HPDE6-E6E7 (cell line): Measurements from ENCODE around the gene PGAM1.
"Not testable (repeated sequence)": the region's sequence is repeated elsewhere in the genome, so short reads cannot be mapped to it uniquely, and the experiment has no call there.

Experiments used
- DNase-seq: peaks from one replicate; pipeline ENCODE4 v3.0.0; 2011; ENCODE audit warnings: missing footprints; ENCODE audit errors: extremely low spot score

The PGAM1 gene

GRCh38 chr10:97456686-97457065 is 30.7 kb downstream of the PGAM1 start:
- DNase-seq: no peak

- no peak for DNase-seq
Measured at GRCh38 chr10:97459111-97459510, 33.1 kb downstream of the PGAM1 start.

GRCh38 chr10:97459933-97460332 is 33.9 kb downstream of the PGAM1 start:
- DNase-seq: no peak

- DNase-seq: no peak
Measured at GRCh38 chr10:97462309-97462708, 36.3 kb downstream of the PGAM1 start.

GRCh38 chr10:97463363-97464132 is 37.6 kb downstream of the PGAM1 start:
- DNase-seq: peak; percentile 61

- no peak for DNase-seq
Measured at GRCh38 chr10:97464226-97464625, 38.2 kb downstream of the PGAM1 start.

GRCh38 chr10:97465982-97466381 is 40.0 kb downstream of the PGAM1 start:
- no peak for DNase-seq

- no peak for DNase-seq
Measured at GRCh38 chr10:97466755-97467154, 40.8 kb downstream of the PGAM1 start.

- no peak for DNase-seq
Measured at GRCh38 chr10:97468162-97468561, 42.2 kb downstream of the PGAM1 start.

- DNase-seq: not testable (repeated sequence)
Measured at GRCh38 chr10:97468781-97469180, 42.8 kb downstream of the PGAM1 start.

- no peak for DNase-seq
Measured at GRCh38 chr10:97474918-97475317, 48.9 kb downstream of the PGAM1 start.

- no peak for DNase-seq
Measured at GRCh38 chr10:97475936-97476594, 50.1 kb downstream of the PGAM1 start.

GRCh38 chr10:97479410-97479809 is 53.4 kb downstream of the PGAM1 start:
- DNase-seq: not testable (repeated sequence)

GRCh38 chr10:97479939-97480338 is 53.9 kb downstream of the PGAM1 start:
- DNase-seq: no peak

- peak; percentile 43 for DNase-seq
Measured at GRCh38 chr10:97481071-97481470, 55.1 kb downstream of the PGAM1 start.

GRCh38 chr10:97482381-97482780 is 56.4 kb downstream of the PGAM1 start:
- no peak for DNase-seq
